ENCODE results near the gene RABL3. TPM values are rescaled to one million over a fixed set of nuclear protein-coding genes. Genes with fewer than 3 reads are reported as not detected.
"Not testable (repeated sequence)": the region's sequence is repeated elsewhere in the genome, so short reads cannot be mapped to it uniquely, and the experiment has no call there.

The RABL3 gene
- total RNA-seq, 4 donors from 2014 or later = 20.0 to 46.8 (median 30.4) TPM

GRCh38 chr3:120678331-120678947 is 63.9 kb downstream of the RABL3 start:
- peak in 1 of 2 donors; percentile 13 for DNase-seq
- TF ChIP-seq POLR2A (IDR thresholded peaks at IDR 0.05) (no peak), CTCF (IDR thresholded peaks at IDR 0.05 in 4 of 5, conservative IDR thresholded peaks at IDR 0.05 in 1 of 5) (no peak)
- Histone ChIP-seq H3K4me3 (peak overlapping the region in 3 of 4 donors; percentile 4 to 35 (median 26)), H3K4me1 (peaks cover 9 to 16% of the 10 kb centered on the region in 2 donors), H3K27ac (peak overlapping the region in 2 of 4 donors; percentile 16 to 41), H3K27me3 (no peaks in the 10 kb centered on the region), H3K9me3 (no peaks in the 10 kb centered on the region), H3K36me3 (no peaks in the 10 kb centered on the region)
- intact Hi-C loops (cut with DNase I; ENCODE audit: low total_unique reads) = no loop called here
- in situ Hi-C loops (cut with MboI; ENCODE audit: low sequenced_read_pairs in 4 of 4) = no loop called here
- peak; percentile 68 to 81 for ATAC-seq

GRCh38 chr3:120677193-120677592 is 65.1 kb downstream of the RABL3 start:
- intact Hi-C loops (cut with DNase I; ENCODE audit: low total_unique reads); H3K27ac ChIP-seq; DNase-seq; H3K9me3 ChIP-seq; H3K36me3 ChIP-seq; ATAC-seq; H3K4me3 ChIP-seq; in situ Hi-C loops (cut with MboI; ENCODE audit: low sequenced_read_pairs in 4 of 4); H3K27me3 ChIP-seq: not testable (repeated sequence)
- H3K4me1 ChIP-seq = peaks cover 9 to 16% of the 10 kb centered on the region in 2 donors

- intact Hi-C loops (cut with DNase I; ENCODE audit: low total_unique reads) (no loop called here), in situ Hi-C loops (cut with MboI; ENCODE audit: low sequenced_read_pairs in 4 of 4) (no loop called here)
- H3K27me3 ChIP-seq = no peaks in the 10 kb centered on the region
- DNase-seq = no peak
- H3K27ac ChIP-seq = no peak overlapping the region
- TF ChIP-seq CTCF (IDR thresholded peaks at IDR 0.05 in 4 of 5, conservative IDR thresholded peaks at IDR 0.05 in 1 of 5) (no peak), POLR2A (IDR thresholded peaks at IDR 0.05) (no peak)
- ATAC-seq = no peak
- no peaks in the 10 kb centered on the region for H3K9me3 ChIP-seq
- no peaks in the 10 kb centered on the region for H3K36me3 ChIP-seq
- peaks cover under 1 to 4% of the 10 kb centered on the region in 2 donors for H3K4me1 ChIP-seq
- H3K4me3 ChIP-seq = no peak overlapping the region
Measured at GRCh38 chr3:120673116-120673515, 69.2 kb downstream of the RABL3 start.

GRCh38 chr3:120670576-120670975 is 71.7 kb downstream of the RABL3 start:
- no peak overlapping the region for H3K27ac ChIP-seq
- DNase-seq (no peak), ATAC-seq (no peak)
- no peak overlapping the region for H3K4me3 ChIP-seq
- in situ Hi-C loops (cut with MboI; ENCODE audit: low sequenced_read_pairs in 4 of 4) = no loop called here
- H3K4me1 ChIP-seq = no peaks in the 10 kb centered on the region
- no peak for TF ChIP-seq POLR2A (IDR thresholded peaks at IDR 0.05)
- no peak for TF ChIP-seq CTCF (IDR thresholded peaks at IDR 0.05 in 4 of 5, conservative IDR thresholded peaks at IDR 0.05 in 1 of 5)
- intact Hi-C loops (cut with DNase I; ENCODE audit: low total_unique reads) = no loop called here
- no peaks in the 10 kb centered on the region for H3K27me3 ChIP-seq
- no peaks in the 10 kb centered on the region for H3K9me3 ChIP-seq
- H3K36me3 ChIP-seq = no peaks in the 10 kb centered on the region

GRCh38 chr3:120664926-120665325 is 77.4 kb downstream of the RABL3 start:
- no peak for ATAC-seq
- DNase-seq = no peak
- in situ Hi-C loops (cut with MboI; ENCODE audit: low sequenced_read_pairs in 4 of 4) = no loop called here
- Histone ChIP-seq H3K27me3 (no peaks in the 10 kb centered on the region), H3K4me1 (no peaks in the 10 kb centered on the region), H3K4me3 (no peak overlapping the region), H3K27ac (no peak overlapping the region), H3K36me3 (no peaks in the 10 kb centered on the region), H3K9me3 (no peaks in the 10 kb centered on the region)
- intact Hi-C loops (cut with DNase I; ENCODE audit: low total_unique reads) = no loop called here
- no peak for TF ChIP-seq POLR2A (IDR thresholded peaks at IDR 0.05)
- TF ChIP-seq CTCF (IDR thresholded peaks at IDR 0.05 in 4 of 5, conservative IDR thresholded peaks at IDR 0.05 in 1 of 5) = no peak

Data from gastrocnemius medialis (tissue), 4 donors.